Vagina (tissue), 2 donors: Measurements from ENCODE around the gene SMIM29. TPM values are rescaled to one million over a fixed set of nuclear protein-coding genes. Genes with fewer than 3 reads are reported as not detected.

Source experiments
- DNase-seq, 2 donors: peaks; one replicate each; pipeline ENCODE4 v3.0.0-alpha.2; 2017; ENCODE audit errors: extremely low spot score in 2 of 2
- H3K27ac ChIP-seq: fragments of 200-600 bp; sonication (generic); one replicate; pipeline ENCODE4 v1.5.1; 2019
- H3K27me3 ChIP-seq: fragments of 200-600 bp; sonication (generic); one replicate; pipeline ENCODE4 v1.5.1; 2019
- H3K36me3 ChIP-seq, 2 donors: fragments of 200-600 bp; sonication (generic); one replicate each; pipeline ENCODE4 v1.5.1; 2017 to 2019
- H3K4me1 ChIP-seq: fragments of 200-600 bp; sonication (generic); one replicate; pipeline ENCODE4 v1.5.1; 2019
- H3K4me3 ChIP-seq, 2 donors: fragments of 200-600 bp; sonication (generic); 1 replicate in 1 of 2; 2 replicates in 1 of 2; pipeline ENCODE4 v1.5.1; 2016 to 2019
- H3K9me3 ChIP-seq: fragments of 200-600 bp; sonication (generic); one replicate; pipeline ENCODE4 v1.5.1; 2019
- CTCF ChIP-seq, 3 experiments: fragments of 450-650 bp in 2 of 3; fragments of 200-600 bp in 1 of 3; sonication (generic) in 1 of 3; IDR thresholded peaks; one replicate each; pipeline ENCODE4 v1.5.1; 2017 to 2019; ENCODE audit warnings: antibody characterized with exemption in 3 of 3, mild to moderate bottlenecking in 2 of 3, moderate library complexity in 2 of 3
- POLR2A ChIP-seq, 2 donors: fragments of 450-650 bp; IDR thresholded peaks; one replicate each; pipeline ENCODE4 v1.6.1; 2017; ENCODE audit warnings: antibody characterized with exemption in 2 of 2, mild to moderate bottlenecking in 2 of 2, moderate library complexity in 2 of 2
- POLR2AphosphoS5 ChIP-seq, 2 donors: sonication (generic); formaldehyde crosslinking; IDR thresholded peaks; one replicate each; pipeline ENCODE4 v1.9.0; 2017; ENCODE audit warnings: antibody characterized with exemption in 2 of 2, mild to moderate bottlenecking in 2 of 2, low read depth in 1 of 2; ENCODE audit not compliant: insufficient read depth in 1 of 2
- intact Hi-C: fragments of 100-400 bp; cut with DNase I; formaldehyde crosslinking; loops from one replicate; pipeline ENCODE4 v1.15.1; 2023
- total RNA-seq: library from RNA; depleted of rRNA; stranded (reverse); fragments of >200 nt; gene quantifications from one replicate; pipeline ENCODE4 v1.2.3, GENCODE V29; 2016

SMIM29 gene
- total RNA-seq, 1 donor from 2014 or later: 22.3 TPM

- H3K36me3 ChIP-seq: no peaks in the 10 kb centered on the region
- H3K27ac ChIP-seq: no peak overlapping the region
- H3K4me3 ChIP-seq: no peak overlapping the region
- no peak for DNase-seq
- TF ChIP-seq CTCF (IDR thresholded peaks at IDR 0.05) (no peak), POLR2AphosphoS5 (IDR thresholded peaks at IDR 0.05; ENCODE audit: insufficient read depth in 1 of 2, low read depth in 1 of 2) (no peak), POLR2A (IDR thresholded peaks at IDR 0.05) (no peak)
- H3K9me3 ChIP-seq: no peaks in the 10 kb centered on the region
- H3K27me3 ChIP-seq: no peaks in the 10 kb centered on the region
- intact Hi-C loops: no loop called here
- H3K4me1 ChIP-seq: no peaks in the 10 kb centered on the region
These were observed 44.1 kb downstream of the SMIM29 start for GRCh38 chr6:34204693-34205092.

GRCh38 chr6:34202329-34203201 lies 46.2 kb downstream of the SMIM29 start:
- DNase-seq: no peak
- no peak overlapping the region for H3K4me3 ChIP-seq
- H3K4me1 ChIP-seq: no peaks in the 10 kb centered on the region
- H3K9me3 ChIP-seq: no peaks in the 10 kb centered on the region
- no peaks in the 10 kb centered on the region for H3K36me3 ChIP-seq
- H3K27ac ChIP-seq: no peak overlapping the region
- H3K27me3 ChIP-seq: no peaks in the 10 kb centered on the region
- intact Hi-C loops: no loop called here
- TF ChIP-seq CTCF (IDR thresholded peaks at IDR 0.05): no peak
- no peak for TF ChIP-seq POLR2AphosphoS5 (IDR thresholded peaks at IDR 0.05; ENCODE audit: insufficient read depth in 1 of 2, low read depth in 1 of 2)
- TF ChIP-seq POLR2A (IDR thresholded peaks at IDR 0.05): no peak

GRCh38 chr6:34201455-34202107 lies 47.2 kb downstream of the SMIM29 start:
- no peak for DNase-seq
- no peaks in the 10 kb centered on the region for H3K36me3 ChIP-seq
- intact Hi-C loops: no loop called here
- H3K4me1 ChIP-seq: peaks cover 4% of the 10 kb centered on the region
- H3K9me3 ChIP-seq: no peaks in the 10 kb centered on the region
- no peak for TF ChIP-seq POLR2A (IDR thresholded peaks at IDR 0.05)
- TF ChIP-seq CTCF (IDR thresholded peaks at IDR 0.05): no peak
- H3K27ac ChIP-seq: no peak overlapping the region
- H3K4me3 ChIP-seq: no peak overlapping the region
- no peaks in the 10 kb centered on the region for H3K27me3 ChIP-seq

- no peaks in the 10 kb centered on the region for H3K36me3 ChIP-seq
- no peak overlapping the region for H3K27ac ChIP-seq
- DNase-seq: no peak
- H3K27me3 ChIP-seq: no peaks in the 10 kb centered on the region
- intact Hi-C loops: no loop called here
- H3K4me3 ChIP-seq: no peak overlapping the region
- TF ChIP-seq POLR2A (IDR thresholded peaks at IDR 0.05) (no peak), POLR2AphosphoS5 (IDR thresholded peaks at IDR 0.05; ENCODE audit: insufficient read depth in 1 of 2, low read depth in 1 of 2) (no peak), CTCF (IDR thresholded peaks at IDR 0.05) (no peak)
- no peaks in the 10 kb centered on the region for H3K9me3 ChIP-seq
- peaks cover 10% of the 10 kb centered on the region for H3K4me1 ChIP-seq
These were observed 48.4 kb downstream of the SMIM29 start for GRCh38 chr6:34200340-34200971.
